Tibial artery (tissue), 4 donors: ENCODE results near the gene TAF1C.

Experiments
- DNase-seq, 2 donors: peaks; one replicate each; pipeline ENCODE4 v3.0.0-alpha.2; 2019
- H3K27ac ChIP-seq, 2 donors: fragments of 200-600 bp; sonication (generic) in 1 of 2; 1 replicate in 1 of 2; 2 replicates in 1 of 2; pipeline ENCODE4 v1.5.1; 2018 to 2019; ENCODE audit warnings: mild to moderate bottlenecking in 1 of 2
- H3K27me3 ChIP-seq, 2 donors: fragments of 200-600 bp; sonication (generic) in 1 of 2; one replicate each; pipeline versions ENCODE4 v1.5.1 to v1.6.0; 2016 to 2019
- H3K36me3 ChIP-seq, 3 donors: fragments of 200-600 bp; sonication (generic) in 2 of 3; one replicate each; pipeline ENCODE4 v1.5.1; 2016 to 2019; ENCODE audit warnings: mild to moderate bottlenecking in 2 of 3
- H3K4me1 ChIP-seq, 4 donors: fragments of 200-600 bp; sonication (generic) in 2 of 4; 1 replicate in 3 of 4; 2 replicates in 1 of 4; pipeline ENCODE4 v1.5.1; 2016 to 2019
- H3K4me3 ChIP-seq, 2 donors: fragments of 200-600 bp; sonication (generic) in 1 of 2; 1 replicate in 1 of 2; 2 replicates in 1 of 2; pipeline ENCODE4 v1.5.1; 2018 to 2019; ENCODE audit warnings: mild to moderate bottlenecking in 2 of 2
- H3K9me3 ChIP-seq, 3 donors: fragments of 200-600 bp; sonication (generic) in 1 of 3; one replicate each; pipeline ENCODE4 v1.5.1; 2016 to 2019
- CTCF ChIP-seq, 2 experiments: fragments of 200-600 bp in 1 of 2; fragments of 450-650 bp in 1 of 2; IDR thresholded peaks; one replicate each; pipeline ENCODE4 v1.5.1; 2017 to 2019; ENCODE audit warnings: antibody characterized with exemption in 2 of 2, mild to moderate bottlenecking in 1 of 2, moderate library complexity in 1 of 2
- intact Hi-C: fragments of 100-400 bp; cut with DNase I; formaldehyde crosslinking; loops from one replicate; pipeline ENCODE4 v1.15.0; 2023; ENCODE audit warnings: low total_unique reads

The TAF1C gene

GRCh38 chr16:84153660-84154214, 33.1 kb downstream of the TAF1C start:
- intact Hi-C loops = no loop called here
- H3K4me1 ChIP-seq = no peaks in the 10 kb centered on the region
- no peaks in the 10 kb centered on the region for H3K36me3 ChIP-seq
- no peak for TF ChIP-seq CTCF (IDR thresholded peaks at IDR 0.05)
- H3K27me3 ChIP-seq = peaks cover 0 to 10% of the 10 kb centered on the region in 2 donors
- DNase-seq = peak in 1 of 2 donors; percentile 13
- no peaks in the 10 kb centered on the region for H3K9me3 ChIP-seq
- no peak overlapping the region for H3K4me3 ChIP-seq
- H3K27ac ChIP-seq = no peak overlapping the region

- intact Hi-C loops = no loop called here
- Histone ChIP-seq H3K27me3 (peaks cover 0 to 5% of the 10 kb centered on the region in 2 donors), H3K4me3 (no peak overlapping the region), H3K9me3 (no peaks in the 10 kb centered on the region), H3K4me1 (peaks cover 0 to 2% (median under 1%) of the 10 kb centered on the region in 4 donors), H3K36me3 (no peaks in the 10 kb centered on the region), H3K27ac (no peak overlapping the region)
- no peak for DNase-seq
- TF ChIP-seq CTCF (IDR thresholded peaks at IDR 0.05) = no peak
Observed at GRCh38 chr16:84150926-84151325, 35.9 kb downstream of the TAF1C start.

GRCh38 chr16:84144859-84145639, 41.8 kb downstream of the TAF1C start, which contains the start of the genes DNAAF1 and HSDL1:
TSS of gene DNAAF1 (plus strand) at chr16:84145308. CDS start at chr16:84145441, 133 bp downstream.
TSS of gene HSDL1 (minus strand) at chr16:84145177. CDS start at chr16:84131321, 13,856 bp downstream.
- Histone ChIP-seq H3K36me3 (no peaks in the 10 kb centered on the region), H3K27me3 (no peaks in the 10 kb centered on the region), H3K9me3 (no peaks in the 10 kb centered on the region), H3K27ac (peak within 1 kb of the TSS; percentile 68 to 77), H3K4me3 (peak within 1 kb of the TSS; percentile 72 to 89), H3K4me1 (peaks cover 0 to 21% (median 13%) of the 10 kb centered on the region in 4 donors)
- intact Hi-C loops = no loop called here
- peak; percentile 79 to 93 for DNase-seq
- TF ChIP-seq CTCF (IDR thresholded peaks at IDR 0.05) = no peak

- peaks cover 0 to 21% (median 13%) of the 10 kb centered on the region in 4 donors for H3K4me1 ChIP-seq
- no peak for TF ChIP-seq CTCF (IDR thresholded peaks at IDR 0.05)
- intact Hi-C loops = no loop called here
- no peaks in the 10 kb centered on the region for H3K27me3 ChIP-seq
- peak in 1 of 2 donors; percentile 29 for DNase-seq
- H3K9me3 ChIP-seq = no peaks in the 10 kb centered on the region
- H3K27ac ChIP-seq = peak overlapping the region; percentile 68 to 77
- H3K4me3 ChIP-seq = peak overlapping the region; percentile 72 to 89
- no peaks in the 10 kb centered on the region for H3K36me3 ChIP-seq
Observed at GRCh38 chr16:84144209-84144858, 42.5 kb downstream of the TAF1C start.

GRCh38 chr16:84143784-84144199, 43.1 kb downstream of the TAF1C start:
- Histone ChIP-seq H3K36me3 (no peaks in the 10 kb centered on the region), H3K9me3 (no peaks in the 10 kb centered on the region), H3K27me3 (no peaks in the 10 kb centered on the region), H3K27ac (no peak overlapping the region), H3K4me1 (peaks cover 0 to 21% (median 13%) of the 10 kb centered on the region in 4 donors), H3K4me3 (peak overlapping the region; percentile 72 to 89)
- TF ChIP-seq CTCF (IDR thresholded peaks at IDR 0.05) = no peak
- DNase-seq = no peak
- intact Hi-C loops = no loop called here
